ENCODE data around the gene UCN3. TPM values are rescaled to one million over a fixed set of nuclear protein-coding genes. Genes with fewer than 3 reads are reported as not detected.

Gene UCN3
- total and polyA plus RNA-seq, 9 of the 15 experiments (the other 6 are each of a cell fraction or from before 2014, with no cell fraction given): not detected

DNA sequence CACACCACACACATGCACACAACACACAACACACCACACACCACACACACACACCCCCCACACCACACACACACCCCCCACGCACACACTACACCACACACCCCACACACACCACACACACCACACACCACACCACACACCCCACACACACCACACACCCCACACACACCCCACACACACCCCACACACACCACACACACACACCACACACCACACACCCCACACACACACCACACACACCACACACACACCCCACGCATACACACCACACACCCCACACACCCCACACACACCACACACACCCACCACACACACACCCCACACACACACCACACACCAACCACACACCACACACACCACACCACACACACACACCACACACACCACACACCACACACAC is 16.4 kb downstream of the UCN3 start:
- H3K4me2 ChIP-seq (ENCODE audit: insufficient read depth, low read length): no peak overlapping the region
- TF ChIP-seq ELF1 (tag; IDR thresholded peaks at IDR 0.05) (no peak), MAFG (tag; conservative IDR thresholded peaks at IDR 0.05) (no peak), SAFB2 (IDR thresholded peaks at IDR 0.05; ENCODE audit: borderline replicate concordance, low read depth, low read length, severe bottlenecking) (no peak), HNRNPH1 (optimal IDR thresholded peaks at IDR 0.05; ENCODE audit: low read depth, low read length) (no peak), ATF4 (CRISPR knock-in tag; IDR thresholded peaks at IDR 0.05) (no peak), FOXA1 (IDR thresholded peaks at IDR 0.05; ENCODE audit: borderline replicate concordance) (no peak), JUN (IDR thresholded peaks at IDR 0.05; ENCODE audit: borderline replicate concordance, low read depth, low read length) (no peak), JUN (CRISPR knock-in tag; IDR thresholded peaks at IDR 0.05; ENCODE audit: borderline replicate concordance) (no peak), DIDO1 (tag; IDR thresholded peaks at IDR 0.05; ENCODE audit: low read depth) (no peak), ZNF165 (CRISPR knock-in tag; IDR thresholded peaks at IDR 0.05; ENCODE audit: borderline replicate concordance) (no peak), ZNF445 (CRISPR knock-in tag; IDR thresholded peaks at IDR 0.05; ENCODE audit: low read depth) (no peak), ZNF224 (CRISPR knock-in tag; IDR thresholded peaks at IDR 0.05) (no peak), ZBED1 (IDR thresholded peaks at IDR 0.05) (no peak), FOSL1 (tag; conservative IDR thresholded peaks at IDR 0.05) (no peak), RBM15 (IDR thresholded peaks at IDR 0.05; ENCODE audit: insufficient read depth, low read length) (no peak), ZNF174 (CRISPR knock-in tag; IDR thresholded peaks at IDR 0.05) (no peak)
- TF ChIP-seq, protein P1, sequence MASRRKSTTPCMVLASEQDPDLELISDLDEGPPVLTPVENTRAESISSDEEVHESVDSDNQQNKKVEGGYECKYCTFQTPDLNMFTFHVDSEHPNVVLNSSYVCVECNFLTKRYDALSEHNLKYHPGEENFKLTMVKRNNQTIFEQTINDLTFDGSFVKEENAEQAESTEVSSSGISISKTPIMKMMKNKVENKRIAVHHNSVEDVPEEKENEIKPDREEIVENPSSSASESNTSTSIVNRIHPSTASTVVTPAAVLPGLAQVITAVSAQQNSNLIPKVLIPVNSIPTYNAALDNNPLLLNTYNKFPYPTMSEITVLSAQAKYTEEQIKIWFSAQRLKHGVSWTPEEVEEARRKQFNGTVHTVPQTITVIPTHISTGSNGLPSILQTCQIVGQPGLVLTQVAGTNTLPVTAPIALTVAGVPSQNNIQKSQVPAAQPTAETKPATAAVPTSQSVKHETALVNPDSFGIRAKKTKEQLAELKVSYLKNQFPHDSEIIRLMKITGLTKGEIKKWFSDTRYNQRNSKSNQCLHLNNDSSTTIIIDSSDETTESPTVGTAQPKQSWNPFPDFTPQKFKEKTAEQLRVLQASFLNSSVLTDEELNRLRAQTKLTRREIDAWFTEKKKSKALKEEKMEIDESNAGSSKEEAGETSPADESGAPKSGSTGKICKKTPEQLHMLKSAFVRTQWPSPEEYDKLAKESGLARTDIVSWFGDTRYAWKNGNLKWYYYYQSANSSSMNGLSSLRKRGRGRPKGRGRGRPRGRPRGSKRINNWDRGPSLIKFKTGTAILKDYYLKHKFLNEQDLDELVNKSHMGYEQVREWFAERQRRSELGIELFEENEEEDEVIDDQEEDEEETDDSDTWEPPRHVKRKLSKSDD (conservative IDR thresholded peaks at IDR 0.05; ENCODE audit: low read length): no peak
- TF ChIP-seq, protein P2, sequence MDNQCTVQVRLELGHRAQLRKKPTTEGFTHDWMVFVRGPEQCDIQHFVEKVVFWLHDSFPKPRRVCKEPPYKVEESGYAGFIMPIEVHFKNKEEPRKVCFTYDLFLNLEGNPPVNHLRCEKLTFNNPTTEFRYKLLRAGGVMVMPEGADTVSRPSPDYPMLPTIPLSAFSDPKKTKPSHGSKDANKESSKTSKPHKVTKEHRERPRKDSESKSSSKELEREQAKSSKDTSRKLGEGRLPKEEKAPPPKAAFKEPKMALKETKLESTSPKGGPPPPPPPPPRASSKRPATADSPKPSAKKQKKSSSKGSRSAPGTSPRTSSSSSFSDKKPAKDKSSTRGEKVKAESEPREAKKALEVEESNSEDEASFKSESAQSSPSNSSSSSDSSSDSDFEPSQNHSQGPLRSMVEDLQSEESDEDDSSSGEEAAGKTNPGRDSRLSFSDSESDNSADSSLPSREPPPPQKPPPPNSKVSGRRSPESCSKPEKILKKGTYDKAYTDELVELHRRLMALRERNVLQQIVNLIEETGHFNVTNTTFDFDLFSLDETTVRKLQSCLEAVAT (IDR thresholded peaks at IDR 0.05): no peak
- BruUV-seq (replicated peaks): no TSS peak
- 0 out of 2 replicates have a peak, but pooled peaks cover 3% of the 10 kb centered on the region for H3K9me3 ChIP-seq (replicated peaks; ENCODE audit: control insufficient read depth, insufficient read depth, low read depth, low read length)
- no peaks in the 10 kb centered on the region for H4K20me1 ChIP-seq (replicated peaks; ENCODE audit: control insufficient read depth, insufficient read depth, low read length)
- FAIRE-seq (peak; percentile 11), ATAC-seq (no peak), DNase-seq (ENCODE audit: extremely low read depth in 1 of 4, low spot score in 3 of 4) (no peak)
- WGBS (ENCODE audit: insufficient coverage, low coverage, missing lambda C conversion rate): no CpG with 5 or more reads among the region's 2 CpGs
- no peaks in the 10 kb centered on the region for H3K27me3 ChIP-seq (ENCODE audit: control insufficient read depth in 2 of 2, insufficient read depth in 2 of 2, low read length in 2 of 2)
- H3K36me3 ChIP-seq (ENCODE audit: control insufficient read depth, insufficient read depth, low read length): no peaks in the 10 kb centered on the region
- CTCF ChIA-PET (ENCODE audit: low intra/inter-chr PET ratio): no interaction called here
- H3K4me1 ChIP-seq (replicated peaks in 1 of 2; ENCODE audit: control insufficient read depth in 2 of 2, insufficient read depth in 2 of 2, low read length in 2 of 2): no peaks in the 10 kb centered on the region; a peak in 2 of 5 replicates
- no peaks in the 10 kb centered on the region for H3K79me2 ChIP-seq (ENCODE audit: control insufficient read depth, insufficient read depth, low read length)
- H3K9me1 ChIP-seq (ENCODE audit: control insufficient read depth, insufficient read depth, low read length): no peaks in the 10 kb centered on the region
- no peak overlapping the region for H3K4me3 ChIP-seq
- in situ Hi-C loops (cut with MboI): no loop called here
- H2AFZ ChIP-seq (ENCODE audit: low read depth, low read length): no peak overlapping the region
- intact Hi-C loops (cut with micrococcal nuclease): loop anchor here (5.0 kb wide), 1 partner anchor 51 kb away; no protein-coding TSS in a partner anchor
- no peak overlapping the region for H3K9ac ChIP-seq (ENCODE audit: insufficient read depth in 1 of 2, low read depth in 2 of 2, low read length in 2 of 2)
- no peak overlapping the region for H3K27ac ChIP-seq (ENCODE audit: extremely low read depth, low read depth, low read length)
- POLR2A ChIA-PET: interaction anchor here (0.6 to 0.8 kb wide), 2 partner anchors 13 to 283 kb away, joined by 3 to 4 read pairs; no protein-coding TSS in a partner anchor
